Measurements from ENCODE around the gene P2RY2. TPM values are rescaled to one million over a fixed set of nuclear protein-coding genes. Genes with fewer than 3 reads are reported as not detected.

P2RY2 gene
- polyA plus RNA-seq, 6 donors from 2014 or later: 0.18 TPM; not detected in 5

GRCh38 chr11:73201888-73202780, 15.9 kb upstream of the P2RY2 start:
- no peaks in the 10 kb centered on the region for H3K36me3 Mint-ChIP-seq
- H3K27ac Mint-ChIP-seq: peak overlapping the region in 1 of 6 donors; percentile 47
- H3K4me3 Mint-ChIP-seq: no peak overlapping the region
- no peaks in the 10 kb centered on the region for H3K9me3 Mint-ChIP-seq
- DNase-seq: no peak
- ATAC-seq (ENCODE audit: low read depth in 2 of 2): no peak
- peaks cover 0 to 3% (median 0%) of the 10 kb centered on the region in 3 donors for H3K4me1 Mint-ChIP-seq
- peaks cover 4 to 24% (median 22%) of the 10 kb centered on the region in 3 donors for H3K27me3 Mint-ChIP-seq

GRCh38 chr11:73203322-73203721, 14.8 kb upstream of the P2RY2 start:
- H3K4me1 Mint-ChIP-seq: peaks cover 0 to 3% (median 0%) of the 10 kb centered on the region in 3 donors
- DNase-seq (no peak), ATAC-seq (ENCODE audit: low read depth in 2 of 2) (no peak)
- no peak overlapping the region for H3K4me3 Mint-ChIP-seq
- H3K27ac Mint-ChIP-seq: no peak overlapping the region
- peaks cover 4 to 24% (median 22%) of the 10 kb centered on the region in 3 donors for H3K27me3 Mint-ChIP-seq
- peaks cover 0 to 3% (median 0%) of the 10 kb centered on the region in 7 donors for H3K9me3 Mint-ChIP-seq
- no peaks in the 10 kb centered on the region for H3K36me3 Mint-ChIP-seq

GRCh38 chr11:73203790-73204189, 14.3 kb upstream of the P2RY2 start:
- DNase-seq: no peak
- Mint-ChIP-seq H3K9me3 (peaks cover 0 to 4% (median 0%) of the 10 kb centered on the region in 7 donors), H3K27ac (peak overlapping the region in 1 of 6 donors; percentile 33), H3K4me3 (no peak overlapping the region), H3K4me1 (peaks cover 0 to 3% (median 0%) of the 10 kb centered on the region in 3 donors), H3K27me3 (peaks cover 4 to 24% (median 22%) of the 10 kb centered on the region in 3 donors), H3K36me3 (no peaks in the 10 kb centered on the region)
- no peak for ATAC-seq (ENCODE audit: low read depth in 2 of 2)

- ATAC-seq (ENCODE audit: low read depth in 2 of 2) (no peak), DNase-seq (no peak)
- peaks cover 0 to 3% (median 0%) of the 10 kb centered on the region in 3 donors for H3K4me1 Mint-ChIP-seq
- no peak overlapping the region for H3K27ac Mint-ChIP-seq
- H3K36me3 Mint-ChIP-seq: no peaks in the 10 kb centered on the region
- H3K4me3 Mint-ChIP-seq: no peak overlapping the region
- peaks cover 0 to 4% (median 0%) of the 10 kb centered on the region in 7 donors for H3K9me3 Mint-ChIP-seq
- H3K27me3 Mint-ChIP-seq: peaks cover 4 to 24% (median 22%) of the 10 kb centered on the region in 3 donors
These were observed 13.4 kb upstream of the P2RY2 start for GRCh38 chr11:73204711-73205121.

GRCh38 chr11:73205661-73206343, 12.3 kb upstream of the P2RY2 start:
- peaks cover 0 to 3% (median 0%) of the 10 kb centered on the region in 3 donors for H3K4me1 Mint-ChIP-seq
- peaks cover 4 to 24% (median 22%) of the 10 kb centered on the region in 3 donors for H3K27me3 Mint-ChIP-seq
- H3K27ac Mint-ChIP-seq: no peak overlapping the region
- no peak for DNase-seq
- peaks cover 0 to 4% (median 0%) of the 10 kb centered on the region in 7 donors for H3K9me3 Mint-ChIP-seq
- no peak overlapping the region for H3K4me3 Mint-ChIP-seq
- ATAC-seq (ENCODE audit: low read depth in 2 of 2): no peak
- H3K36me3 Mint-ChIP-seq: no peaks in the 10 kb centered on the region

- H3K36me3 Mint-ChIP-seq: no peaks in the 10 kb centered on the region
These were observed 11.3 kb upstream of the P2RY2 start for GRCh38 chr11:73206801-73207200.

GRCh38 chr11:73209892-73210291, 8.2 kb upstream of the P2RY2 start:
- Mint-ChIP-seq H3K4me1 (peaks cover 12 to 15% (median 13%) of the 10 kb centered on the region in 3 donors), H3K36me3 (no peaks in the 10 kb centered on the region), H3K27ac (no peak overlapping the region), H3K9me3 (peaks cover 0 to 4% (median 0%) of the 10 kb centered on the region in 7 donors), H3K27me3 (peaks cover 8 to 11% (median 10%) of the 10 kb centered on the region in 3 donors), H3K4me3 (no peak overlapping the region)
- DNase-seq: no peak
- no peak for ATAC-seq (ENCODE audit: low read depth in 2 of 2)

More at GRCh38 chr11:73206801-73207200, 11.3 kb upstream of the P2RY2 start:
- ATAC-seq (ENCODE audit: low read depth in 2 of 2): no peak
- H3K9me3 Mint-ChIP-seq: peaks cover 0 to 4% (median 0%) of the 10 kb centered on the region in 7 donors
- DNase-seq: no peak
- no peak overlapping the region for H3K27ac Mint-ChIP-seq
- H3K4me3 Mint-ChIP-seq: no peak overlapping the region
- peaks cover 4 to 24% (median 22%) of the 10 kb centered on the region in 3 donors for H3K27me3 Mint-ChIP-seq
- peaks cover 0 to 6% (median 3%) of the 10 kb centered on the region in 3 donors for H3K4me1 Mint-ChIP-seq

GRCh38 chr11:73210916-73211667, 7.0 kb upstream of the P2RY2 start:
- Mint-ChIP-seq H3K4me3 (no peak overlapping the region), H3K27ac (peak overlapping the region in 1 of 6 donors; percentile 70), H3K9me3 (peaks cover 0 to 4% (median 0%) of the 10 kb centered on the region in 7 donors), H3K4me1 (peaks cover 16 to 20% (median 19%) of the 10 kb centered on the region in 3 donors), H3K27me3 (peaks cover 0 to 8% (median 0%) of the 10 kb centered on the region in 3 donors), H3K36me3 (no peaks in the 10 kb centered on the region)
- DNase-seq: no peak
- ATAC-seq (ENCODE audit: low read depth in 2 of 2): no peak

GRCh38 chr11:73213196-73214143, 4.6 kb upstream of the P2RY2 start:
- Mint-ChIP-seq H3K27me3 (peaks cover 6 to 16% (median 11%) of the 10 kb centered on the region in 3 donors), H3K4me1 (peaks cover 21 to 27% (median 23%) of the 10 kb centered on the region in 3 donors), H3K36me3 (no peaks in the 10 kb centered on the region), H3K27ac (peak overlapping the region in 2 of 6 donors; percentile 3 to 28), H3K9me3 (peaks cover 0 to 1% (median 0%) of the 10 kb centered on the region in 7 donors), H3K4me3 (no peak overlapping the region)
- no peak for DNase-seq
- ATAC-seq (ENCODE audit: low read depth in 2 of 2): no peak

GRCh38 chr11:73215191-73216134, 2.6 kb upstream of the P2RY2 start:
- Mint-ChIP-seq H3K27ac (peak overlapping the region in 3 of 6 donors; percentile 26 to 85 (median 70)), H3K9me3 (peaks cover 0 to 1% (median 0%) of the 10 kb centered on the region in 7 donors), H3K27me3 (peaks cover 21 to 34% (median 31%) of the 10 kb centered on the region in 3 donors), H3K4me1 (peaks cover 27 to 32% (median 30%) of the 10 kb centered on the region in 3 donors), H3K36me3 (no peaks in the 10 kb centered on the region), H3K4me3 (no peak overlapping the region)
- ATAC-seq (ENCODE audit: low read depth in 2 of 2) (no peak), DNase-seq (no peak)

GRCh38 chr11:73216465-73216864, 1.6 kb upstream of the P2RY2 start:
- H3K4me3 Mint-ChIP-seq: peak overlapping the region in 5 of 8 donors; percentile 5 to 72 (median 21)

More at GRCh38 chr11:73216465-73216864, 1.6 kb upstream of the P2RY2 start:
- Mint-ChIP-seq H3K27ac (no peak overlapping the region), H3K36me3 (no peaks in the 10 kb centered on the region), H3K9me3 (no peaks in the 10 kb centered on the region), H3K4me1 (peaks cover 22 to 32% (median 30%) of the 10 kb centered on the region in 3 donors), H3K27me3 (peaks cover 25 to 35% (median 34%) of the 10 kb centered on the region in 3 donors)
- DNase-seq (no peak), ATAC-seq (ENCODE audit: low read depth in 2 of 2) (no peak)

Measured in naive B cell (primary cell).